Body of pancreas (tissue), 4 donors: ENCODE measurements around the gene AGPAT1.

Experiments used
- POLR2A ChIP-seq, 3 donors: fragments of 450-650 bp; IDR thresholded peaks; one replicate each; pipeline ENCODE4 v1.6.1; 2016; ENCODE audit warnings: antibody characterized with exemption in 3 of 3, mild to moderate bottlenecking in 2 of 3
- TF ChIP-seq, protein P1 (sequence below), 7 experiments: fragments of 450-650 bp in 4 of 7; fragments of 200-600 bp in 3 of 7; sonication (generic) in 3 of 7; IDR thresholded peaks; one replicate each; pipeline ENCODE4 v1.5.1; 2016 to 2019; ENCODE audit warnings: antibody characterized with exemption in 7 of 7

DNA sequence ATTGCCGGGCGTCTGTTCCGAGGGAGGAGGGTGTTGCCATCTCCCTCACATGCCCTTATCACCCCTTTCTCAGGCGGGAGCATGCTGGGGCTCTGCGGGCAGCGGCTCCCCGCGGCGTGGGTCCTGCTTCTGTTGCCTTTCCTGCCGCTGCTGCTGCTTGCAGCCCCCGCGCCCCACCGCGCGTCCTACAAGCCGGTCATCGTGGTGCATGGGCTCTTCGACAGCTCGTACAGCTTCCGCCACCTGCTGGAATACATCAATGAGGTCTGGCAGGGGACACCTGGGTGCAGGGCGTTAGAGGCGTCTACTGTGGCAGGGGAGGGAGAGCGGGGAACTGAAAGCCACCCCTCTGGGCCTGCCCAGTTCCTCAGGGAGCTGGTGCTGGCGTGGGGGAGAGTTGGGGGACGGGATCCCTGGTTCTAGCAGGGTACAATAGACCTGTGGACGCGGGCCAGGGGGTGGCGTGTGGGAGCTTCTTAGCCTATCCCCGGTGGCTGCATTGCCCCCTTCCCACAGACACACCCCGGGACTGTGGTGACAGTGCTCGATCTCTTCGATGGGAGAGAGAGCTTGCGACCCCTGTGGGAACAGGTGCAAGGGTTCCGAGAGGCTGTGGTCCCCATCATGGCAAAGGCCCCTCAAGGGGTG, 21.2 kb downstream of the AGPAT1 start:
- TF ChIP-seq, protein P1, sequence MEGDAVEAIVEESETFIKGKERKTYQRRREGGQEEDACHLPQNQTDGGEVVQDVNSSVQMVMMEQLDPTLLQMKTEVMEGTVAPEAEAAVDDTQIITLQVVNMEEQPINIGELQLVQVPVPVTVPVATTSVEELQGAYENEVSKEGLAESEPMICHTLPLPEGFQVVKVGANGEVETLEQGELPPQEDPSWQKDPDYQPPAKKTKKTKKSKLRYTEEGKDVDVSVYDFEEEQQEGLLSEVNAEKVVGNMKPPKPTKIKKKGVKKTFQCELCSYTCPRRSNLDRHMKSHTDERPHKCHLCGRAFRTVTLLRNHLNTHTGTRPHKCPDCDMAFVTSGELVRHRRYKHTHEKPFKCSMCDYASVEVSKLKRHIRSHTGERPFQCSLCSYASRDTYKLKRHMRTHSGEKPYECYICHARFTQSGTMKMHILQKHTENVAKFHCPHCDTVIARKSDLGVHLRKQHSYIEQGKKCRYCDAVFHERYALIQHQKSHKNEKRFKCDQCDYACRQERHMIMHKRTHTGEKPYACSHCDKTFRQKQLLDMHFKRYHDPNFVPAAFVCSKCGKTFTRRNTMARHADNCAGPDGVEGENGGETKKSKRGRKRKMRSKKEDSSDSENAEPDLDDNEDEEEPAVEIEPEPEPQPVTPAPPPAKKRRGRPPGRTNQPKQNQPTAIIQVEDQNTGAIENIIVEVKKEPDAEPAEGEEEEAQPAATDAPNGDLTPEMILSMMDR (IDR thresholded peaks at IDR 0.05), result peak; percentile 23 to 79 (median 68)
- peak in 2 of 3 donors; percentile 39 to 48 for TF ChIP-seq POLR2A (IDR thresholded peaks at IDR 0.05)
